ENCODE data around the gene CHKB.

The CHKB gene

GRCh38 chr22:50531546-50531961, 51.1 kb downstream of the CHKB start:
- no peak for DNase-seq (ENCODE audit: low read depth, low spot score)

GRCh38 chr22:50530877-50531545, 51.6 kb downstream of the CHKB start:
- DNase-seq (ENCODE audit: low read depth, low spot score), result no peak

DNA sequence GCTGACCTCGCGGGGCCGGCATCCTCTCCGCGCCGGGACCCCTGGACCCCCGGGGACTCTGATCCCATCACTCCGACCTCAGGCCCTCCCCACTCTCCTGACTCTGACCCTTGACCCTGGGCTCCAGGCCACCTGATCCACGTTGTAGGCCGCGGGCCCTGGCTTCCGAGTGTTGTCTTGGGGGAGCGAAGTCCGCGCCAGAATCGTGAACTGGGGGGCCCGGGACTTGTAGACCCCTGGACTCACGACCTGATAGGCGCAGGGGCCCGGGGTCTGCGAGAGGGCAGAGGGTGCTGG, 52.1 kb downstream of the CHKB start:
- DNase-seq (ENCODE audit: low read depth, low spot score), result no peak

GRCh38 chr22:50529897-50530579, 52.6 kb downstream of the CHKB start, which contains the start of gene TYMP:
Gene TYMP (minus strand): TSS chr22:50530012. CDS start chr22:50529709, 303 bp downstream.
- no peak for DNase-seq (ENCODE audit: low read depth, low spot score)

DNA sequence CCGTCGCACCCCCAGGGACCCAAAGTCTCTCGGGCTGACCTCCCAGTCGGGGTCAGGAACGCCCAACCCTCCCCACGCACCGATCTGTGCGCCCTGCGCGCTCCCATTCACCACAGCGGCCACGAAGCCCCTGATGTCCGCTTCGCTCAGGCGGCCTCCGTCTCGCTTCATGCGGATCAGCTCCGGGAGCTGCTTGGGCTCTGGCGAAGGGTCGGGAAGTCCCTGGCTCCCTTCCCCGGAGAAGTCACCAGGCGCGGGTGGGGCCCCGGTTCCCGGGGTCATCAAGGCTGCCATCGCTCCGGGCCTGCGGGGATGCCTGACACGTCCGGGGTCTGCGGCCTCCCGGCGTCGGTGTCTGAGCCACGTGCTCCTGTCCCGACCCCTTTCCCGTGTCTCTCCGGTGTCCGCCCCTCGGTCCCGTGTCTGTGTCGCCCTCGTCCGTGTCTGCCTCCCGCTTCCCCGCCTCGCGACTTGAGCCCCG, 53.2 kb downstream of the CHKB start:
- DNase-seq (ENCODE audit: low read depth, low spot score), result no peak
